Astrocyte (in vitro differentiated cells and primary cell): Measurements from ENCODE around the gene C19orf47. TPM values are rescaled to one million over a fixed set of nuclear protein-coding genes. Genes with fewer than 3 reads are reported as not detected.

Experiments used
- DNase-seq: peaks from one replicate; pipeline ENCODE4 v3.0.0-alpha.2; 2010; ENCODE audit warnings: low read depth
- FAIRE-seq: peaks from 2 replicates; lab custom pipeline; 2011; peaks lifted over from hg19 to GRCh38; lab: Jason Lieb, UNC
- H2AFZ ChIP-seq: 2 replicates; pipeline ENCODE4 v1.6.0; 2012; ENCODE audit warnings: low read depth, low read length, inconsistent platforms
- H3K27ac ChIP-seq: 2 replicates; pipeline ENCODE4 v1.5.1; 2011; ENCODE audit warnings: low read depth, low read length, inconsistent platforms
- H3K27me3 ChIP-seq: 2 replicates; pipeline ENCODE4 v1.6.0; 2011; ENCODE audit warnings: low read length, inconsistent platforms; ENCODE audit not compliant: insufficient read depth
- H3K36me3 ChIP-seq: 2 replicates; pipeline ENCODE4 v1.5.1; 2011; ENCODE audit warnings: low read length, inconsistent platforms; ENCODE audit not compliant: insufficient read depth
- H3K4me1 ChIP-seq: 2 replicates; pipeline ENCODE4 v1.5.1; 2011; ENCODE audit warnings: low read length, inconsistent platforms; ENCODE audit not compliant: insufficient read depth
- H3K4me2 ChIP-seq: 2 replicates; pipeline ENCODE4 v1.6.0; 2012; ENCODE audit warnings: low read length, inconsistent platforms
- H3K4me3 ChIP-seq: 2 replicates; pipeline ENCODE4 v1.5.1; 2011; ENCODE audit warnings: low read depth, mild to moderate bottlenecking, low read length, inconsistent platforms; ENCODE audit not compliant: insufficient read depth
- H3K79me2 ChIP-seq: 2 replicates; pipeline ENCODE4 v1.6.0; 2012; ENCODE audit warnings: mild to moderate bottlenecking, low read length, inconsistent platforms; ENCODE audit not compliant: insufficient read depth
- H3K9ac ChIP-seq: 2 replicates; pipeline ENCODE4 v1.6.0; 2012; ENCODE audit warnings: mild to moderate bottlenecking, low read length, inconsistent platforms
- H3K9me3 ChIP-seq: 2 replicates; pipeline ENCODE4 v1.5.1; 2012; ENCODE audit warnings: low read depth, mild to moderate bottlenecking, low read length, inconsistent platforms; ENCODE audit not compliant: insufficient read depth
- H4K20me1 ChIP-seq: 2 replicates; pipeline ENCODE4 v1.6.0; 2012; ENCODE audit warnings: low read length, inconsistent platforms; ENCODE audit not compliant: insufficient read depth
- H3K27ac Mint-ChIP-seq: one replicate; pipeline ENCODE4 v1.8.0; 2021; ENCODE audit warnings: mild to moderate bottlenecking, mixed read lengths; ENCODE audit not compliant: unreplicated experiment
- H3K27me3 Mint-ChIP-seq: one replicate; pipeline ENCODE4 v1.8.0; 2021; ENCODE audit warnings: low read depth, mixed read lengths; ENCODE audit not compliant: unreplicated experiment
- H3K36me3 Mint-ChIP-seq: one replicate; pipeline ENCODE4 v1.8.0; 2021; ENCODE audit warnings: low read depth, mixed read lengths; ENCODE audit not compliant: unreplicated experiment
- H3K4me1 Mint-ChIP-seq: one replicate; pipeline ENCODE4 v1.8.0; 2021; ENCODE audit warnings: low read depth, mixed read lengths; ENCODE audit not compliant: unreplicated experiment
- H3K4me3 Mint-ChIP-seq: one replicate; pipeline ENCODE4 v1.8.0; 2021; ENCODE audit warnings: mild to moderate bottlenecking, moderate library complexity, mixed read lengths; ENCODE audit not compliant: unreplicated experiment
- H3K9me3 Mint-ChIP-seq: one replicate; pipeline ENCODE4 v1.8.0; 2021; ENCODE audit warnings: mild to moderate bottlenecking, mixed read lengths; ENCODE audit not compliant: unreplicated experiment
- EZH2 ChIP-seq: IDR thresholded peaks from 2 replicates; pipeline ENCODE4 v1.6.1; 2012; ENCODE audit warnings: mild to moderate bottlenecking, low read length, inconsistent platforms; ENCODE audit not compliant: insufficient read depth
- total RNA-seq: library from RNA; stranded (reverse); gene quantifications from 2 replicates; pipeline ENCODE4 v1.2.1, GENCODE V29; 2021
- TF ChIP-seq, protein P1 (sequence below): IDR thresholded peaks from 2 replicates; pipeline ENCODE4 v1.5.1; 2011; ENCODE audit warnings: low read depth, mild to moderate bottlenecking, inconsistent platforms, low read length, moderate library complexity; ENCODE audit not compliant: insufficient read depth

Gene C19orf47
- total RNA-seq, 1 donor from 2014 or later = 20.6 TPM

DNA sequence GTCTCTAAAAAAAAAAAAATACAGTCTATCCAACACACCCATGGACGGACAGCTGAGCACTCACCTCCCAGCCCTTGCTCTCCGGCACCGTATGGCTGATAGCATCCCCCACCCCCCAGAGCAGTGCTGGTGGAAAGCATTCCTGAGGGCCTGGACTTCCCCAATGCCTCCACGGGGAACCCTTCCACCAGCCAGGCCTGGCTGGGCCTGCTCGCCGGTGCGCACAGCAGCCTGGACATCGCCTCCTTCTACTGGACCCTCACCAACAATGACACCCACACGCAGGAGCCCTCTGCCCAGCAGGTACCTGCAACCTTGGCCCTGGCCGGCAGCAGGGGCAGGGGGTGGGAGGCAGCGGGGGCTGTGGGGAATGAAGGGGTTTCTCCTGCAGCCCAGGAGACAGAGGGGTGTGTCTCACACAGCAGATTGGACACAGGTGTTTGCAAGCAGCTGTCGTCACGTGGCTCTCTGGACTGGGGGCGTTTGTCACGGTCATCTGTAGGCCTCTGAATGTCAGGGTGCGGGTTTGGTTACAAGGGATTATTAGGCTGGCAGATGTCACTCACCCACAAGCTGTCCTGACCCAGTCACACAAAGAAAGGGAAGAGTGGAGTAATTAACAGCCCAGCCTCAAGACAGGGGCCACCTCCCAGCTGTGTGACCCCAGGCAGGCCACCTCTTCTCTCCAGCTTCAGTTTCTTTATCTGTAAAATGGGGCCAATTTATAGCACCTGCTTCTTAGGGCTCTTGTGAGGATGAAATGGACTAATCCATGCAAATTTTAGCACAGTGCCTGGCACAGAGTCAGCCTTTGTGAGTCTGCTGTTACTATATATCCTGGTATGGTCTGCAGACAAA lies 19.6 kb upstream of the C19orf47 start:
- Histone ChIP-seq H2AFZ (no peak overlapping the region), H3K4me2 (no peak overlapping the region), H3K27me3 (no peaks in the 10 kb centered on the region), H3K36me3 (peaks cover 3% of the 10 kb centered on the region), H3K27ac (no peak overlapping the region), H3K4me1 (peaks cover 13% of the 10 kb centered on the region), H4K20me1 (peaks cover 24% of the 10 kb centered on the region), H3K9ac (no peak overlapping the region), H3K4me3 (no peak overlapping the region), H3K9me3 (no peaks in the 10 kb centered on the region), H3K79me2 (no peaks in the 10 kb centered on the region)
- Mint-ChIP-seq H3K4me3 (peak overlapping the region; percentile 89), H3K27me3 (no peaks in the 10 kb centered on the region), H3K36me3 (peaks cover 12% of the 10 kb centered on the region), H3K4me1 (peaks cover 16% of the 10 kb centered on the region), H3K27ac (peak overlapping the region; percentile 43), H3K9me3 (no peaks in the 10 kb centered on the region)
- DNase-seq (no peak), FAIRE-seq (no peak)
- no peak for TF ChIP-seq EZH2

DNA sequence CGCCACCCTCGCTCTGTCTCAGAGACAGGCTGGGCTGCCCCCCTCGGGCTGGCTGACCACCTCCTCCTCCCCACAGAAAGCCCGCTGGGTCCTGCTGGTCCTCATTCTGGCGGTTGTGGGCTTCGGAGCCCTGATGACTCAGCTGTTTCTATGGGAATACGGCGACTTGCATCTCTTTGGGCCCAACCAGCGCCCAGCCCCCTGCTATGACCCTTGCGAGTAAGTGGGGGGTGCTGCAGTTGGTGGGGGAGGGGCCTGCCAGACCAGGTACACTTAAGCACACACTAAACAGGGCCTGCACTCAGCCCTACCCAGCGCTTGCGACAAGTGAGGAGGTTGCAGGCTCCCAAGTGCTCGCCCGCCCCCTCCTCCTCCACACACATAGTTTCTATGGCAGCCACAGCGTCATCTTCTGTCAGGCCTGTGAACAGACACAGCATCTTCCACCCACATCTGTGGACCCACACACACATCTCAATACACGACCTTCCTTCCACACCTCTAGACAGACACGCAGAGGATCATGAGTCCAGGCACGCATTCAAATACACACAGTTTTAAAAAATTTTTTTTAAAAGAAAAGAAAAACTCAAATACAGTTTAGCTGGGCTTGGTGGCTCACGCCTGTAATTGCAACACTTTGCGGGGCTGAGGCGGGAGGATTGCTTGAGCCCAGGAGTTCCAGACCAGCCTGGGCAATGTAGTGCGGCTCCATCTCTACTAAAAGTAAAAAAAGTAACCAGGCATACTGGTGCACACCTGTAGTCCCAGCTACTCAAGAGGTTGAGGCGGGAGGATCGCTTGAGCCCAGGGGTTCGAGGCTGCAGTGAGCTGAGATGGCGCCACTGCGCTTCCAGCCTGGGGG lies 18.7 kb upstream of the C19orf47 start:
- FAIRE-seq = no peak
- Mint-ChIP-seq H3K27ac (peak overlapping the region; percentile 43), H3K27me3 (no peaks in the 10 kb centered on the region), H3K4me3 (peak overlapping the region; percentile 89), H3K9me3 (no peaks in the 10 kb centered on the region), H3K36me3 (peaks cover 11% of the 10 kb centered on the region), H3K4me1 (peaks cover 16% of the 10 kb centered on the region)
- Histone ChIP-seq H3K9ac (peak overlapping the region; percentile 73), H4K20me1 (peaks cover 21% of the 10 kb centered on the region), H3K27me3 (no peaks in the 10 kb centered on the region), H3K36me3 (peaks cover 3% of the 10 kb centered on the region), H3K4me1 (peaks cover 13% of the 10 kb centered on the region), H3K4me3 (peak overlapping the region; percentile 61), H3K9me3 (no peaks in the 10 kb centered on the region), H3K4me2 (peak overlapping the region; percentile 83), H2AFZ (peak overlapping the region; percentile 42), H3K79me2 (no peaks in the 10 kb centered on the region), H3K27ac (peak overlapping the region; percentile 34)
- DNase-seq = peak; percentile 48
- TF ChIP-seq, protein P1, sequence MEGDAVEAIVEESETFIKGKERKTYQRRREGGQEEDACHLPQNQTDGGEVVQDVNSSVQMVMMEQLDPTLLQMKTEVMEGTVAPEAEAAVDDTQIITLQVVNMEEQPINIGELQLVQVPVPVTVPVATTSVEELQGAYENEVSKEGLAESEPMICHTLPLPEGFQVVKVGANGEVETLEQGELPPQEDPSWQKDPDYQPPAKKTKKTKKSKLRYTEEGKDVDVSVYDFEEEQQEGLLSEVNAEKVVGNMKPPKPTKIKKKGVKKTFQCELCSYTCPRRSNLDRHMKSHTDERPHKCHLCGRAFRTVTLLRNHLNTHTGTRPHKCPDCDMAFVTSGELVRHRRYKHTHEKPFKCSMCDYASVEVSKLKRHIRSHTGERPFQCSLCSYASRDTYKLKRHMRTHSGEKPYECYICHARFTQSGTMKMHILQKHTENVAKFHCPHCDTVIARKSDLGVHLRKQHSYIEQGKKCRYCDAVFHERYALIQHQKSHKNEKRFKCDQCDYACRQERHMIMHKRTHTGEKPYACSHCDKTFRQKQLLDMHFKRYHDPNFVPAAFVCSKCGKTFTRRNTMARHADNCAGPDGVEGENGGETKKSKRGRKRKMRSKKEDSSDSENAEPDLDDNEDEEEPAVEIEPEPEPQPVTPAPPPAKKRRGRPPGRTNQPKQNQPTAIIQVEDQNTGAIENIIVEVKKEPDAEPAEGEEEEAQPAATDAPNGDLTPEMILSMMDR = no peak
- TF ChIP-seq EZH2 = no peak

DNA sequence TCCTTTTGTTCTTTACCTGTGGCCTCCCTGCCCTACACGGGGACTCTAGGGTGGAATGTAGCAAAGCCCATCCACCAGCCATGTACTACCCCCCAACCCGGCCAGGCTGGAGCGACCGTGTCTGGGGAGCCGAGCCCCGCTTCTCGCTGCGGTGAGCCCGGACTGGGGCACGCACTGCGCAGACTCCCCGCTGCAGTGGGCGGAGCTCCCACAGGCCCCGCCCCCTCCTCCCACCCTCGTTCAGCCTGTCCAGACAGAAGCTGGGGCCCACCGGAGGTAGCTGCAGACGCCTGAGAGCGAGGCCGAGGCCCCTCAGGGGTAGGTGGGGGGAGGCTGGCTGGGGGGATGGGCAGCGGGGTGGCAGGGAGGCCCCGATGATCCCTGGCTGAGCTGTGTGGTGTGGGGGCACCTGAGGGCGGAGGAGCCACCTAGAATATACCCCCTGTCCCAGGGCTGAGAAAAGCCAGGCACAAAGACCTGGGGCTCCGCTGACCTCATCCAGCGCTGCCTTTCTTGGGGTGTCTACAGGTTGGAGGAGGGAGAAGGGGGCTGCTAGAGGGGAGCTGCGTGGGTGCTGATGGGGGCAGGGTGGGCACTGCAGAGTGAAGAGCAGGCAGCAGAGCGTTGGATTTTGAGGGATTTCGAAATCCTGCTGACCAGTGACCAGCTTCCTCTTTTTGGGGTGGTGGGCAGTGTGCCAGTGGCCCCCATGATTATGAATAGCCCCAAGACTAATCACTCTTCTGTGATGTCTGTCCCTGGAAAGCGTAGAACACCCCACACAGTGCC lies 17.6 kb upstream of the C19orf47 start:
- peak overlapping the region; percentile 61 for H3K4me3 ChIP-seq
- no peaks in the 10 kb centered on the region for H3K9me3 Mint-ChIP-seq
- H3K4me1 ChIP-seq = peaks cover 13% of the 10 kb centered on the region
- H2AFZ ChIP-seq = peak overlapping the region; percentile 70
- H3K9me3 ChIP-seq = no peaks in the 10 kb centered on the region
- peak overlapping the region; percentile 75 for H3K27ac Mint-ChIP-seq
- H3K27me3 ChIP-seq = no peaks in the 10 kb centered on the region
- H4K20me1 ChIP-seq = peaks cover 21% of the 10 kb centered on the region
- TF ChIP-seq, protein P1 = no peak
- no peak for TF ChIP-seq EZH2
- FAIRE-seq = no peak
- DNase-seq = peak; percentile 22
- peak overlapping the region; percentile 89 for H3K4me3 Mint-ChIP-seq
- H3K27me3 Mint-ChIP-seq = no peaks in the 10 kb centered on the region
- H3K4me1 Mint-ChIP-seq = peaks cover 16% of the 10 kb centered on the region
- H3K4me2 ChIP-seq = peak overlapping the region; percentile 83
- no peaks in the 10 kb centered on the region for H3K79me2 ChIP-seq
- H3K27ac ChIP-seq = peak overlapping the region; percentile 25
- H3K9ac ChIP-seq = peak overlapping the region; percentile 73
- H3K36me3 Mint-ChIP-seq = peaks cover 7% of the 10 kb centered on the region
- no peaks in the 10 kb centered on the region for H3K36me3 ChIP-seq
